Activated naive CD8-positive, alpha-beta T cell (primary cell): Measurements from ENCODE around the gene MYLK4.

Experiments
- H3K27ac Mint-ChIP-seq: one replicate; pipeline ENCODE4 v1.8.0; 2021; ENCODE audit warnings: mixed read lengths
- H3K27me3 Mint-ChIP-seq: one replicate; pipeline ENCODE4 v1.8.0; 2021; ENCODE audit warnings: mixed read lengths
- H3K36me3 Mint-ChIP-seq: one replicate; pipeline ENCODE4 v1.8.0; 2021; ENCODE audit warnings: mixed read lengths
- H3K4me1 Mint-ChIP-seq: one replicate; pipeline ENCODE4 v1.8.0; 2021; ENCODE audit warnings: low read depth, mixed read lengths
- H3K4me3 Mint-ChIP-seq: one replicate; pipeline ENCODE4 v1.8.0; 2021; ENCODE audit warnings: mild to moderate bottlenecking, mixed read lengths
- H3K9me3 Mint-ChIP-seq: one replicate; pipeline ENCODE4 v1.8.0; 2021; ENCODE audit warnings: low read depth, mixed read lengths

Gene MYLK4

DNA sequence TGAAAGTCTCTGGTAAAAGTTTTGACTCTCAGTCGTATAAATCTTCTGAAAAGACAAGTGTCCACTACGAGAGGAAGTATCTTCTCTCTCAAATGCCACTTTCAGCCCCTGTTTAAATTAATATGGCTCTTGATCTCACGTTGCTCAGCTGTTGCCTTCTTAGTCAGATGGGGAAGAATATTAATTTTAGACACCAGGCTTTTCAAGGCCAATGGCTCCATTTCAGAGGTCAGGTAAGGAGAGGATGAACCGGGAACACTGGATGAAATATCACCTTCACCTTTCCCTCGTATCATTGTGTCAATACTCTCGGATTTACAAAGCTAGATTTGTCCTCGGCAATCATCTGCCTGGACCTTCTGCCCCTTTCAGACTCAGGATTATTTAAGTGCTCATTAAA lies at the start of gene MYLK4:
Gene MYLK4, minus strand, starts transcription at position 91 of the 400 bp plus-strand sequence. CDS start 1,628 bp downstream, outside the sequence.
- H3K36me3 Mint-ChIP-seq: no peaks in the 10 kb centered on the region
- H3K4me3 Mint-ChIP-seq: no peak within 1 kb of the TSS
- no peak within 1 kb of the TSS for H3K27ac Mint-ChIP-seq
- H3K27me3 Mint-ChIP-seq: peaks cover 3% of the 10 kb centered on the region
- H3K9me3 Mint-ChIP-seq: no peaks in the 10 kb centered on the region
- H3K4me1 Mint-ChIP-seq: peaks cover 7% of the 10 kb centered on the region

DNA sequence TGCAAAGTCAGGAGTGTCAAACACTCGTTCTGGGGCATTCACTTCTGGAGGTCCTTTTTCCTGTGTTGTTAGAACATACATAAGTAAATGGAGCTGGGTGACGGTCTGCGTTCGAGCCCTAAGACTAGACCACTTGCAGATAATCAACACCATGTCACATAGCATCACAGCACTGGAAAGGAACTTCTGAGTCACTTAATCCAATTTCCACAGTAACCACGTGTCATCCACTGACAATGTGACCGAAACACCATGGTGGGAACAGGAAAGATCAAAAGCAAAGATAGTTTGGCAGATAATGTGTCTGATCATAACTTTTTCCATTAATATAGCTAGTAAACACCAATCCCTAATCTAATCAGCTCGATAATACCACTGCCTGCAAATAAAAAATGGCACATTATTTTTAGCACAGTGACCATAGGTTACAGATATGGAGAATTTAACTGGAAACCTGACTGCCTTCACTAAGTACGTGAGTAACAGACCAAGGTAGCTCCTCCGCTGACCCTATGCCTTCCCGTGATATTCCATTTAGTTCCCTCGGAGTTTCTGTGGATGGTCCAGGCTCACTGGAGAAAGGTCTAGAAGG lies 49.3 kb upstream of the MYLK4 start:
- no peaks in the 10 kb centered on the region for H3K9me3 Mint-ChIP-seq
- H3K4me3 Mint-ChIP-seq: peak overlapping the region; percentile 35
- H3K4me1 Mint-ChIP-seq: peaks cover 19% of the 10 kb centered on the region
- no peaks in the 10 kb centered on the region for H3K27me3 Mint-ChIP-seq
- peaks cover 2% of the 10 kb centered on the region for H3K36me3 Mint-ChIP-seq
- H3K27ac Mint-ChIP-seq: no peak overlapping the region

DNA sequence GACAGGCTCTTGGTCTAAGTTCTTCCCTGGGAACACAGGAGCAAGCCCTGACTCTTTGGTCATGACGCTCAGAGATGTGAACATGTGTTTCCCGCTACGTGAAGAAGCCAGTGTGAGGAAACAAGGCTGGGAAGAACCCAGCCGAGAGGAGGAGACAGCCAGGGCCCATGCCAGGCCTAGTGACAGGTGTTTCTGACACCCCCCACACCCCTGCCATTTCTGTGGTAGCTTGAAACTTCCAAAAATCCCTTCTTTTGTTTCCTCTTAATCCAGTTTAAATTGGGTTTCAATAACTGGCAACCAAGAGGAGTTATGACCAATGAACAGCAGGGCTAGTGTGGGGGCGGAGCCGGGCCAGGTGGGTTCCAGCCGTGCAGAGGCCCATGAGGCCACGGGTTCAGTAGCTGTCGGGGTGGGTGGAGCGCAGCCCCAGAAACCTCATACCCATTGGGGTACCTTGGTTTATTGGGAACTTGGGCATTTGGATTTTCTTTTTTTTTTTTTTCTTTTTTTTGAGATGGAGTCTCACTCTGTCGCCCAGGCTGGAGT lies 47.9 kb upstream of the MYLK4 start:
- peaks cover 2% of the 10 kb centered on the region for H3K36me3 Mint-ChIP-seq
- H3K4me1 Mint-ChIP-seq: peaks cover 25% of the 10 kb centered on the region
- no peak overlapping the region for H3K4me3 Mint-ChIP-seq
- H3K27ac Mint-ChIP-seq: no peak overlapping the region
- no peaks in the 10 kb centered on the region for H3K27me3 Mint-ChIP-seq
- H3K9me3 Mint-ChIP-seq: no peaks in the 10 kb centered on the region

DNA sequence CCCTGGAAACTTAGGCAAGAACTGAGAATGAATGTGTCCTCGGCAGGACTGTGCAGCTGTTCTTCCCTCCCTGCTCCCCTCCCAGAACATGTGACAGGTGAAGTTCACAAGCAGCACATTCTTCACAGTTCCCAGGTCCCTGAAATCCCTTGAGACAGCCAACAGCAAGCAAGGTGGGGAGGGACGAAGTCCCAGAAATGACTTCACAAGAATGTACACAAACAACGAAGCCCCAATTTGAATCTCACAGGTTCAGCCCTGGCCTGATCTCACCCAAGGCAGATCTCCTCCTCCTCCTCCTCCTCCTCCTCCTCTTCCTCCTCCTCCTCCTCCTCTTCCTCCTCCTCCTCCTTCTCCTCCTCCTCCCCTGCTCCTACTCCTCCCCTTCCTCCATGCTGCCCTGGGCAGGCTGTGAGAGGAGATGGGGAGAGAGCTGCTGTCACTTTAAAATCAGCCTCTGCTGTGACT lies 46.9 kb upstream of the MYLK4 start:
- H3K36me3 Mint-ChIP-seq: peaks cover 2% of the 10 kb centered on the region
- H3K9me3 Mint-ChIP-seq: no peaks in the 10 kb centered on the region
- no peak overlapping the region for H3K27ac Mint-ChIP-seq
- peaks cover 36% of the 10 kb centered on the region for H3K4me1 Mint-ChIP-seq
- H3K4me3 Mint-ChIP-seq: no peak overlapping the region
- no peaks in the 10 kb centered on the region for H3K27me3 Mint-ChIP-seq

DNA sequence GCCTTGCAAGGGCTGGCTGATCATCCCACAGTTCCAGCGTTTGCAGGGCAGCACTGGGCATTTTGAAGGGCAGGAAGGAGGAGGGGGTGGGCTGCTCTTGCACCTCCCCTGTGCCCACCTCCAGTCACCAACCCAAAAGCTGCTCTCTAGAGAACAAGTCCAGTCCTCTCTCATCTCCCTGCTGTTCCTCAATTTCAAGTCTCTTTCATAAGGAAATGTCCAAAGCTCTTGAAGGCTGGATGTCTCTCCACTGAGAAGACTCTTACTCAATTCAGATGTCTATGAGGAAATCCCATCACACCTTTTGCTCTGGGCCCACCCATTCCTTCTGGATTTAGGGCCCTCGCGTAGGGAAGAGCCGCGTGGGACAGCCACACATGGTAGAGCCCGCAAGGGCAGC lies 46.1 kb upstream of the MYLK4 start:
- H3K9me3 Mint-ChIP-seq: no peaks in the 10 kb centered on the region
- H3K4me3 Mint-ChIP-seq: no peak overlapping the region
- no peaks in the 10 kb centered on the region for H3K27me3 Mint-ChIP-seq
- H3K4me1 Mint-ChIP-seq: peaks cover 41% of the 10 kb centered on the region
- H3K36me3 Mint-ChIP-seq: peaks cover 2% of the 10 kb centered on the region
- peak overlapping the region; percentile 22 for H3K27ac Mint-ChIP-seq

DNA sequence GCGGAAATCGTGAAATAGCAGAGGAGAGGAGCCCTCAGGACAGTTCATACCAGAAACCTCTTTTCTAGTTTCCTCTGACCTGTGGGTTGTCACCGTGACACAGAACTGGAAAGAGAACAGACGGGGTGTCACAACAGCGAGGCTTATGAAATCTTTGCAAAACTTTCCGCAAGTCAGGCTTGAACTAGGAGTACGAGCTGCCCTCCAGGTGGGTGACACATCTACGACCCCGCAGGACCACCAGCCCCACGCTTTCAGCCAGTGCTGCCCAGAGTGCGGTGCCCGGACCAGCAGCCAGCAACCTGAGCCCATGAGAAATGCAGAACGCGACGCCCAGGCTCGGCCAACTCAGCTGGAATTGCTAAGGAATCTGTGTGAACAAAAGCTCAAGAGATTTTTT lies 45.2 kb upstream of the MYLK4 start:
- H3K4me1 Mint-ChIP-seq: peaks cover 47% of the 10 kb centered on the region
- H3K36me3 Mint-ChIP-seq: peaks cover 5% of the 10 kb centered on the region
- H3K4me3 Mint-ChIP-seq: no peak overlapping the region
- no peaks in the 10 kb centered on the region for H3K9me3 Mint-ChIP-seq
- H3K27me3 Mint-ChIP-seq: no peaks in the 10 kb centered on the region
- H3K27ac Mint-ChIP-seq: no peak overlapping the region

DNA sequence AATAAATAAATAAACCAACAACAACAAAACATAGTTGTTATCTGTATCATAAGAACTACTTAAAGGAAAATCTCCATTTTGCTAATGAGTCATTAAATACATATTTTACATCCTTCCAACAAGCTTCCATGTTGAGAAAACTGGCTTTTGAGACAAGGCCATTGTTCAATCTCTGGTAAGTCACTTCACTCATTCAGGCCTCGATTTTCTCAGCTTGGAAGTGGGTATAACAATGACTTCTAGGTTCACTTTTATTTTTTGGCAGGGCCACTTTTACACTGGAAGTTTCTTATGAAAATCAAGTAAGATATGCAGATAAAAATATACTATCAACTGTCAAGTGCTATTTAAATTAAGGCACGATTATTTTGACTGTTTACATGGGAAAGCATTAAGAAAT lies 44.4 kb upstream of the MYLK4 start:
- Mint-ChIP-seq H3K27ac (no peak overlapping the region), H3K27me3 (no peaks in the 10 kb centered on the region), H3K4me1 (peaks cover 48% of the 10 kb centered on the region), H3K9me3 (no peaks in the 10 kb centered on the region), H3K4me3 (no peak overlapping the region), H3K36me3 (peaks cover 5% of the 10 kb centered on the region)

DNA sequence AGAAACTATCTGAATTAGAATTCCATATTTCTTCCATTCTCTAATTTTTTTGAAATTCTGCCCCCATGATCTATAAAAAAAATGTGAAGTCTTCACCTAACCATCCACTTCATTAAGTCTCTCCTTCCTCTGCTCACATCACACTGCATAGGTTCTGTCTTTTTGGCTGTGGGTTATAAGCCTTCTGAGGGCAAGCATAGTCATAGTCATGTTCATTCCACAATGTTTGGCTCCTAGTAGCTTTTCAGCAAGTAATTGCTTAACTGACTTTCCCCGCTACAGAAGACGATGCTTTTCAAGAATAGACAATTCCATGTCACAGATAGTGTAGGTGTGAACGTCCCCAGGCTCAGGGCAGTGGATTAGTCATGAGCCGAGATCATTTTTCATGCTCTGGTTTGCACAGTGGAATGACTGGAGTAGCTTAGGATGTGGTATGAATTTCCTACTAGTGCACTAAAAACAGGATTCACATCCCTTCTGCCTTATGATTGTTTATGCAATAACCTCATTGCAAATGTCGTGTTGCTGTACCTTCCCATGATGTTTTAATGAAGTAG lies 43.5 kb upstream of the MYLK4 start:
- H3K36me3 Mint-ChIP-seq: peaks cover 5% of the 10 kb centered on the region
- H3K27ac Mint-ChIP-seq: peak overlapping the region; percentile 23
- H3K27me3 Mint-ChIP-seq: no peaks in the 10 kb centered on the region
- H3K4me3 Mint-ChIP-seq: no peak overlapping the region
- peaks cover 41% of the 10 kb centered on the region for H3K4me1 Mint-ChIP-seq
- no peaks in the 10 kb centered on the region for H3K9me3 Mint-ChIP-seq

DNA sequence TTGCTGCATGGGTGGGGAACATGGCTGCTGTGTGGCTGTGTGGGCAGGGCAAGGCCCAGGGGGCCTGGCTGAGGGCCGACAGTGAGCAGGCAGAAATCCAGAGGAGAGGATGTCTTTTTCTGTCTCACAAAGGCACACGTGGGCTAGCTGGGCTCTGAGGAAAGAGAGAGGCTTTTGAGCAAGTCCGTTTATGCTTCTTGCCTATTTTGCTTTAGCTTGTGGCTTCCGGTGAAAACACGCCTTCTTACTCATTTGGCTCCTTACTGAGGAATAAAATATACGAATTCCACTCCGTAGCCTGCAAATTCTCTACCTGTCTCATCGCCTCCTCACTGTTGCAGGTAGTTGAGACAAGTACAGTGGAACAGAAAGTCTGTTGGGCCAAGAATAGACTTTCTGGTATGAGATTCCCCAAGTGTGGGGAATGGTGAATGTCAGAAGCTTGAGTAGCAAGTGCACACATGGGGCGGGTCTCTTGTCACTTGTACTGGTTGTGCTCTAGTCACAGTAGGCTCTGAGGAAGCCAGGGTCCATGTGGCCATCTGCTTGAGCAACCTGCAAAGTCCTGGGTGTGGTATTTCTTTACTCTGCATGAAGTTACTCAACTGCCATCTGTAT lies 42.9 kb upstream of the MYLK4 start:
- peaks cover 41% of the 10 kb centered on the region for H3K4me1 Mint-ChIP-seq
- peak overlapping the region; percentile 59 for H3K4me3 Mint-ChIP-seq
- peak overlapping the region; percentile 88 for H3K27ac Mint-ChIP-seq
- peaks cover 5% of the 10 kb centered on the region for H3K36me3 Mint-ChIP-seq
- no peaks in the 10 kb centered on the region for H3K9me3 Mint-ChIP-seq
- H3K27me3 Mint-ChIP-seq: no peaks in the 10 kb centered on the region

DNA sequence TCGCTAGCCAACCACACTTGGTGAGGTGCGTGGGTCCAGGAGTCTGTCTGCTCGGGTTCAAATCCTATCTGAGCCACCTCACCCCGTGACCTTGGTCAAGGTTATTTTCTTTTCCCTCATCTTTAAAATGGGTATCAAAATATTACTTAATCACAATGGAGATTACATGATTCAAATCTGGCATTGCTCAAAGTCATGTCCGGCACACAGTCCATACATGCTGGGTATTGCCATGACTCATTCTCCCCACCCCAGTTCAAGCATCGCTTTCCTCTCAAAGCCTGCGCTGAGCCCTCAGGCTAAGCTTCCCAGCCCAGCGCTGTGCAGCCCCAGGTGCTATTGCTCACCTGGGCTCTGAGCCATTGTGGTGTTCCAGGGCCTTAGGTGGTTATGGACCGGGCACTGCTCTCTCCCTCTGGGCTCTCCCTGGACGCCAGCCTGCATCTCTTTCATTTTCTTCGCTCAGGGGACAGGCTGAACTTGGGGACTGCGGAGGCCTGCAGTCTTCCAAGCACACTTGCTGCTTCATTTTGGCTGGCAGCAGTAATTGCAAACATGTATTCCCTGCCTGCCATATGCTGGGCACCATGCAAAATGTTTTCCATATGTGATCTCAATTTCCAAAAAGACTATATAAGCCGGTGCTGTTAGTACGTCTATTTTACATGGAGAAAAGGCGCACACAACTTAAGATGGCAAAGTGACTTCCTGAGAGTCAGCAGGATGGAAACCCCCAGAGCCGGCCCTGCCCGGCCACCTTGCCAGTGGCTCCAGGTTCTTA lies 41.8 kb upstream of the MYLK4 start:
- Mint-ChIP-seq H3K4me1 (peaks cover 40% of the 10 kb centered on the region), H3K36me3 (peaks cover 8% of the 10 kb centered on the region), H3K27me3 (no peaks in the 10 kb centered on the region), H3K9me3 (no peaks in the 10 kb centered on the region), H3K4me3 (no peak overlapping the region), H3K27ac (peak overlapping the region; percentile 10)

DNA sequence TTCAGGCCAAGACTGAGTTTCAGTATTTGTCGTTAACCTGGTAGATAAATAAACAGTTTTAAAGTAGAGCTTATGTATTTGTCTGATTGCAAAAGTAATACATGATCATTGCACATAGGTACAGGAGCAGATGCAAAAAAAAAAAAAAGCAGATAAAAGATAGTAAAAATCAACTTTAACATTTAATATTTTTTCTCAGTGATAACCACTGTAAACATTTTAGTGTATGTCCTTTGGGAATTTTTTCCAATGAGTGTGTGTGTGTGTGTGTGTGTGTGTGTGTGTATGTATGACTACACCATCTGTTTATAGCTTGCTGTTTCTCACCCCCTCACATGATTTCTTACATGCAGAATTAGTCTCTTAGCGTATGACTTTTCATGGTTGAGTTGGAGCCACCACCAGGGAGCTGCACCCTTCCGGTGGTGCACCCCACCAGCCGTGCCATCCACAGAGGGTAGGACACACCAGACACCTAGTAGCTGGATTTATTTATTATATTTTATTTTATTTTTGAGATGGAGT lies 40.8 kb upstream of the MYLK4 start:
- Mint-ChIP-seq H3K27ac (peak overlapping the region; percentile 74), H3K36me3 (peaks cover 11% of the 10 kb centered on the region), H3K27me3 (no peaks in the 10 kb centered on the region), H3K4me1 (peaks cover 39% of the 10 kb centered on the region), H3K4me3 (peak overlapping the region; percentile 56), H3K9me3 (no peaks in the 10 kb centered on the region)

DNA sequence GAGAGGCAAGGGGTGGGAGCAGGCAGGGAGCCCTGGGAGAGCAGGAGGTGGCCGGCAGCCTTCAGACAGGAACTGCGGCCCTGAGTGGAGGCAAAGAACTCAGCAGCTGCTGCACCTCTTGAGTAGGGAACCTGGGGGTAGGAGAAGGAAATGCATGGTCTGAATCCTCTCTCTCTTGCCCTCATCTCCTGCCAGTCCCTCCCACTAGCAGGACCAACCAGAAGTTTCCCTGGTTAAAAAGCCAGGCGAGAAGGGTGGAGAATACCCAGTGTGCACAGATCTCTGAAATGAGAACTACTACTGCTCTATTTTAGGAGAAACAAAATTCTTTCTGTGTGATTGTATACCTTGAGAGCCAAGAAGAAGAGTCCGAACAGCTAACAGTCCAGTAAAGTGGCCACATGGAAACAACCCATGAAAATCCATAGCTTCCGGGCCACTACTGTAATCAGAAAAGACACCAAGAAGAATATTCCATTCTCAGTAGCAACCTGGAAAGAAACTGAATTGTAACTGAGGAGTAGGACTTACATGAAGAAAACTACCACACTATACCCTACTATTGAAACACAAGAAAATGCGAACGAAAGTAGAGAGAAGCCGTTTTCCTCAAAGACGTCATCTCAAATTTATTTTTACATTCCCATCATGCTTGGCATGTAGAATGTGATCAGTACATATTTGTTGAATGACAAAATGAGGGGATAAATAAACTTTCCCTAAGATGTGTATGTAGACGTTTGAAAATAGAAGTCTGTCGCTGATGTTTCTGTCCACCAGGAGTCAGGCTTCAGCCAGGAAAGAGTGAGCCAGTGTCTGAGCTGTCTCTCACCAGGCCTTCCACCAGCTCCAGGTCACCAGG lies 40.1 kb upstream of the MYLK4 start:
- H3K4me3 Mint-ChIP-seq: peak overlapping the region; percentile 56
- peak overlapping the region; percentile 74 for H3K27ac Mint-ChIP-seq
- H3K36me3 Mint-ChIP-seq: peaks cover 16% of the 10 kb centered on the region

DNA sequence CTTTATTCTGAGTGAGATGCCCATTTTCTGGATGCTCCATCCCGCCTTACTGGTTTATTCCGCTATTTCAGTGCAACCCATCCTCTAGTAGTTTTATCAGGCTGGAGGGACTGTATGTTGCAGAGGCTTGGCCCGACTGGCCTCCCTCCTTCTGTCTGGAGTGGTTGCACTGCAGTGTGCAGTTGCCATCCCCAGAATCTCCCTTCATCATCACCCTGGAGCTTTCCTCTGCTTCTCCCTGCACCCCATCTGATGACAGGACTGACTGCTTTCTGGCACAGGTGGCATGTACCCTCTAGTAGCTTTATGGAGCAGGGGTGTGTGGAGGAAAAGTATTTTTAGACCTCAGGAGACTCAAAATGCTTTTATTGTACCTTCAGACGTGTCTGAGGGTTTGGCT lies 35.5 kb upstream of the MYLK4 start:
- peaks cover 24% of the 10 kb centered on the region for H3K4me1 Mint-ChIP-seq
- H3K27ac Mint-ChIP-seq: no peak overlapping the region
- H3K9me3 Mint-ChIP-seq: no peaks in the 10 kb centered on the region
- peaks cover 18% of the 10 kb centered on the region for H3K36me3 Mint-ChIP-seq
- H3K4me3 Mint-ChIP-seq: no peak overlapping the region
- no peaks in the 10 kb centered on the region for H3K27me3 Mint-ChIP-seq

More for the DNA sequence above, 40.1 kb upstream of the MYLK4 start:
- Mint-ChIP-seq H3K4me1 (peaks cover 39% of the 10 kb centered on the region), H3K27me3 (no peaks in the 10 kb centered on the region), H3K9me3 (no peaks in the 10 kb centered on the region)

DNA sequence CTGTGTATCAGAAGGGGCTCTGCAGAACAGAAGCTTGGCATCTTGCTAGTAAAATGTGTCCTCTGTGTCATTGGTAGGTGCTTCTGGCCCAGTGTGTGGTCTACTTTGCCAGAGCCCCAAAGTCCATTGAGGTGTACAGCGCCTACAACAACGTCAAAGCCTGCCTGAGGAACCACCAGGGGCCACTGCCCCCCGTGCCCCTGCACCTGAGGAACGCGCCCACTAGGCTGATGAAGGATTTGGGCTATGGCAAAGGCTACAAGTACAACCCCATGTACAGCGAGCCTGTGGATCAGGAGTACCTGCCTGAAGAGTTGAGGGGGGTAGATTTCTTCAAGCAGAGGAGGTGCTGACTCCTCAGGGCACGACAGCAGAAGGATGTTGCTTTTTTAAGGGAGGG lies 34.2 kb upstream of the MYLK4 start:
- Mint-ChIP-seq H3K27me3 (no peaks in the 10 kb centered on the region), H3K27ac (no peak overlapping the region), H3K9me3 (no peaks in the 10 kb centered on the region), H3K4me3 (no peak overlapping the region), H3K4me1 (peaks cover 19% of the 10 kb centered on the region), H3K36me3 (peaks cover 19% of the 10 kb centered on the region)
